NCI-H774 (cell line): Measurements from ENCODE around the gene RNF148.
"Not testable (repeated sequence)": the region's sequence is repeated elsewhere in the genome, so short reads cannot be mapped to it uniquely, and the experiment has no call there.

Source experiments
- DNase-seq: peaks from one replicate; lab custom pipeline; 2025; lab: John Stamatoyannopoulos, UW

RNF148 gene

DNA sequence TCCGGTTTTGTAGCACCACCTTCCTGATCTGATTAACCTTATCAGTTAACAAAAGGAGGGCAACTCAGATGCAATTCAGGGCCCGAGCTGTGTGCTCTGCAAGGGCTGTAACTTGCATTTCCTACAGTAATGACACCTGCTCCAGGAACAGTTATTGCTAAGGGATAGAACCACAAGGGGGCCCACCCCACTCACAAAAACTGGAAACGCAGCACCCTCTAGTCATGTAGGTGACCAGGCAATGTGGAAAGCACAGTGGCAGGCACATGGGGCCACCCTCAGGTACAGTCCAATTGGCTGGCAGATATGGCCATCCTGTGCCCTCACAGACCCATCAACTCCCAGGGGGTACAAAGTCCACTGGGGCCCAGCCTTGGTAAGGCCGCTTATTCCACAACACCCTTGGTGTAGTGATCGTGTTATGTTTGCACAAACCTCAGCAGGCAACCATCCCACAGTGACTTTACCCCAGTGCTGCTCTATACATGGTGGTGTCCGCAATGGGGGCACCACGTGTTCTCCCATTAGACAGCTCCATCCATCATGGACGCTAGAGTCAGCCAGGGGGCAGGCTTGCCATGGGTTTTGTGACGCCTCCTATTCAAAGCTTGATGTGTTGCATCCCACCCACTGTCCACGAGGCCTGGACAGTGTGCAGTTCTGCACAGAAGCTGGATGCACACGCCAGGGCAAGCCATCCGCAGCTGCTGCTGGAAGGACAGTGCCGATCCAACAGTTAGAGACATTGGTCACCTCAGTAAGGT is 13.2 kb downstream of the RNF148 start:
- DNase-seq: no peak

DNA sequence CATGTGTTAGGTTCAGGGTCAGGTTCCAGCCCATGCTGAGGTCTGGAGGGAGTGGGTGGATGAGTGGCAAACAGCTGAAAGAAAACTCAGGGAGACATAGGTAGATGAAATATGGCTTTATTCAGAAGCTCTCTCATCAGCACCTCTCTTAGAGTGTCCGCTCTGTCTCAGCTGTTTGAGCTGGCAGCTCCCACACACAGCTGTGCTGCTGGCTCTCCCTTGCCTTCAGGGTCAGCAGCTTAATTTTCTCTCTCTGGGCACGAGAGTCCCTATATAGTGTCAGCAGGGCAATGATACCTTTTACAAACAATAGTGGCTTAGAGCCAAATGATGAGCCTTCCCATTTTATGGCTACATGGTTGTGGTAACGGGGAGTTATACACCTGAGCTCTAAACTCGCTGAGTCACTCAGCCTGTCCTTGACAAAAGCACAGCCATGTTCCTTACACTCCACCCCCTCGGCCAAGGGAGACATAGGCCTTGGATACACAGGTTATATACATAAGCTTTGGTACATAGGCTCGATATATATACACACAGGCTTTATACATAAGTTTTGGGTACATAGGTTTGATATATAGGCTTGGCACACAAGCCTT is 14.2 kb downstream of the RNF148 start:
- no peak for DNase-seq

DNA sequence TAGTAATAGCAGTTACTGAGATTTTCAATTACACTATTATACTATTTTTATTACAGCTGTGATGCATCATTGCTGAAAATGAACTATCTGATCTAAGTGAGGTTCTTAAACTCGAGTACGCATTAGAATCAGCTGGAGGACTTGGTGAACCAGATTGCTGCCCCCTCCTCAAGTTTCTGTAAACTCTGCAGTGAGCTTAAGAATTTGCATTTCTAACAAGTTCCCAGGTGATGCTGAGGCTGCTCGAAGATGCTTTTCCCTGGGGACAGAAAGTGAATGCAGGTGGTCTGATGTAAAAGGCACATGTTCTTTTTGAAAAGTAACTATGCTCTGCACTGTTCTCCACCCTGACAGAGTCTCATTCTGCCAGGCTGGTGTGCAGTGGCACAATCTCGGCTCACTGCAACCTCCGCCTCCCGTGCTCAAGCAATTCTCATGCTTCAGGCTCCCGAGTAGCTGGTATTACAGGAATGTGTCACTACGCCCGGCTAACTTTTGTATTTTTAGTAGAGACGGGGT is 16.3 kb downstream of the RNF148 start:
- DNase-seq: no peak

DNA sequence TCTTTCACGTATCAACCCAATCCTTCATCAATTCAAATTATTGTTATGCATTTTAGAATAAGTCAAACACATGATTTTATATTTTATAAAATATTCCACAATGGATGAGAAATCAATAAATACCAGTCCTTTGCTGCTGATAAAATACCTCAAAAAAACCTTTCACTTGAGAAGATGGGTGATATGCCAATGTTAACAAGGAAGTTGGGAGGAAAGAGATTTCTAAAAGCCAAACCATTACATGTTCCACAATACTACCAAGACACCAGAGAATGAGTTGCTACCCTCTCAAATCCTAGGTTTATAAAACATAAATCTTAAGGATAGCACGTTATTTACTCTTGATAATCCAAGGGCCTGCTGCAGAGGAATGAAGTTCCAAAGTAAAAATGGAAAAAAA is 18.2 kb downstream of the RNF148 start:
- DNase-seq: no peak

DNA sequence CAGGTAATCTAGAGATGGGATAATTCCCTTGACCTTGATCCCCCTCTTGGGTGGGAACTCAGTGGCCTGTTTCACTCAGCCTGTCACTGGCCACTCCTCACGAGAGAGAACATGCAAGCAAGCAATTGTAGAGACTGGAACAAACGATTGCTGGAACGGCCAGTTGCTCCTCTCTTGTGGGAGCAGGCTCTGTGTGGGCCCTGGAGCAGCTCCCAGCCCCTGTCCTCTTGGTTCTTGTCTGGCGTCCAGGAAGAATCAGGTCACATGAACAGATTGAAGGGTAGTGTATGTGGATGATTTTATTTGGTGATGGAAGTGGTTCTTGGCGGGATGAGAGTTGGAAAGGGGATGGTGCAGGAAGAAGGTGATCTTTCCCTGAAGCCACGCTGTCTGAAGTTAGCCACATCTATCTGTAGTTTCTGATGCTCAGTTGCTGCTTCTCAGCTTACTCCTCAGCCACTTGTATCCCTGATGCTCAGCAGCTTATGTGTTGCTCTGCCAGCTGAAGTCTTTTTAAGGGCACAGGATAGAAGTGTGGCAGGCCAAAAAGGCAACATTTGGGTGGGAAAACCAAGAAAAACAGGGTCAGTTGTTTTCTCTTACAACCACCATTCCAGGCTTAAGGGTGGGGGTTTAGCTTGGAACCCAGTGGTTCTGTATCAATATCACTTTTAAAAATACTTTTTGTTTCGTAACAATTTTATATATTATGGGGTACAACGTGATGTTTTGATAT is 19.7 kb downstream of the RNF148 start:
- no peak for DNase-seq

DNA sequence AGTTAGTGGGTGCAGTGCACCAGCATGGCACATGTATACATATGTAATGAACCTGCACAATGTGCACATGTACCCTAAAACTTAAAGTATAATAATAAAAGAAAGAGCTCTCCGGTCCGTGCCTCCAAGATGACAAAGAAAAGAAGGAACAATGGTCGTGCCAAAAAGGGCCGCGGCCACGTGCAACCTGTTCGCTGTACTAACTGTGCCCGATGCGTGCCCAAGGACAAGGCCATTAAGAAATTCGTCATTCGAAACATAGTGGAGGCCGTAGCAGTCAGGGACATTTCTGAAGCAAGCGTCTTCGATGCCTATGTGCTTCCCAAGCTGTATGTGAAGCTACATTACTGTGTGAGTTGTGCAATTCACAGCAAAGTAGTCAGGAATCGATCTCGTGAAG is 21.5 kb downstream of the RNF148 start:
- not testable (repeated sequence) for DNase-seq

DNA sequence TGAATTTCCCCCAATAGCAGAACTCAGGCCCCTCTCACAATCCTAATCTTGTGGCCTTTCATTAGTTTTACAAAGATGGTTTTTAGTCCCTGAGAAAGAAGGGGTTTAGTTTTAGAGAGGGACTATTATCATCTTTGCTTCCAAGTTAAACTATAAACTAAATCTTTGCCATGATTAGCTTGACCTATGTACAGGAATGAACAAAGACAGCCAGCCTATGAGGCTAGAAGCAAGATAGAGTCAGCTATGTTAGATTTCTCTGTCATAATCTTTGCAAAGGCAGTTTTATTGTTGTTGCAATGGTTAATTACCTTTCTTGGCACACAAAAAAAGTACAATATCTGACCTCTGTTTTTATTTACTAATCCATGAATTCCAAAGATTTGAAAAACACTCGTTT is 22.9 kb downstream of the RNF148 start:
- DNase-seq: no peak

DNA sequence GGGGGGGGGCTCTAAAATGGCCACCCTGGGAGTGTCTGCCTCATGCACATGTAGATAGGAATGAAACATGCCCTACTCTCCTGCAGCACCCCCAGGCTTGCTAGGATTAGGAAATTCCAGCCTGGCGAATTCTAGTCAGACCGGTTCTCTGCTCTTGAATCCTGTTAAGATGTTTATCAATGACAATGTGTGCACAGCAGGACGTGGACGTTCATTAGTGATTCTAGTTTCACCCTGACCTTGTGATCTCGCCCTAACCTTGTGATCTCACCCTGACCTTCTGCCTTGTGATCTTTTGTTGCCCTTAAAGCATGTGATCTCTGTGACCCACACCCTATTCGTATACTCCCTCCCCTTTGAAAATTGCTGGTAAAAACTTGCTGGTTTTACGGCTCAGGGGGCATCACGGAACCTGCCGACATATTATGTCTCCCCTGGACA is 23.4 kb downstream of the RNF148 start:
- peak; percentile 29 for DNase-seq

DNA sequence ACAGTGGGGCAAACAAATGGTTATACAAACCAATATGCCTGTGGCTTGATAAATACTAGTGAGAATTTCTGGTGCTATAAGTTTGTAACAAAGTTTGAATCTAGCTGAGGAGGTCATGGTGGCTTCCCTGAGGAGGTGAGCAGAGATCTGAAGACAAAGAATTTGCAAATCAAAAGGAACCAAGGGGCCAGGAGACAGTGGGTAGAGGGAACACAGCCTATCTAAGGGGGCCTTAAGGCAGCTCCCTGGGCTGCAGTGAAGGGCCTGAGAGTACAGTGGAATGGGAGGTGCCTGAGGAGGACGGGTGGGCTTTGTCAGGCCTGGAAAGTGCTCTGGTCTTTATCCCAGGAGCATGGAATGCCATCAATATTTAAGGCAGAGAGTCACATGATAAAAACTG is 25.6 kb downstream of the RNF148 start:
- DNase-seq: no peak

DNA sequence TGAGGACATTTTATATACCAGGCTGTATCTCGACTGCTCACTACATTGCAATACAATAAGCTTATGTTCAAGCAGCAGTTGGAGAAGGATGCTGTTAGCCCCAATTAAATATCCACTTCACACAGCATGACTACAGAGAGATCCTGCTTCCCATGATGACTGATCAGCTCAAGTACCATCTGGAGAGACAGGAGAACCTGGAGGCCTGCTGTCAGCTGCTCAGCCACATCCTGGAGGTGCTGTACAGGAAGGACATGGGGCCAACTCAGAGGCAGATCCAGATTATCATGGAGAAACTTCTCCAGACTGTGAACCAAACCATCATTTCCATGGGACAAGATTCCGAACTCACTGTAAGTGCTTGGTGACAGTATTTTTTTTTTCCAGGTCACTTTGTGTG is 26.3 kb downstream of the RNF148 start:
- no peak for DNase-seq

DNA sequence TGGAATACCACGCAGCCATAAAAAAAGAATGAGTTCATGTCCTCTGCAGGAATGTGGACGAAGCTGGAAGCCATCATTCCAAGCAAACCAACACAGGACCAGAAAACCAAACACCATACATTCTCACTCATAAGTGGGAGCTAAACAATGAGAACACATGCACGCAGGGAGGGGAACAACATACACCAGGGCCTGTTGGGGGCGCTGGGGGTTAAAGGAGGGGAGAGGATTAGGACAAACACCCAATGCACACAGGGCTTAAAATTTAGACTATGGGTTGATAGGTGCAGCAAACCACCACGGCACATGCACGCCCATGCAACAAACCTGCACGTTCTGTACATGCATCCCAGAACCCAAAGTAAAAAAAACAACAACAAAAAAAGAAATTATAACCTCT is 27.1 kb downstream of the RNF148 start:
- no peak for DNase-seq

DNA sequence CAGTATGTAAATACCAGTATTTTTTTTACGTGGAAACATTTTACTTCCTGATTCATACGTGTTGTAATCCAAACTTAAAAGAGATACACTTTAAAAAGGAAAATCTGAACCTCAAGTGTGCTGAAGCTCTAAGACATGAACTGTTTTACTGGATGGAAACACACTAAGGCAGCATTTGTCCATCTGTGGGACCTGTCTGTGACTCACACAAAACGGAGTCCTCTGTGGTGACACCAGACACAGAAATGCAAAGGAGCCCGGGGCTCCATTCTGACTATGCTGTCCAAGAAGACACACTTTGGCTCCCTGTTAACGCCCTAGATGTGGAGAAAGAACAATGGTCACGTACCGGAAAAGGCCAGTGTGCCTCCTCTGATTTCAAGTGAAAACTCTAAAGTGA is 27.7 kb downstream of the RNF148 start:
- no peak for DNase-seq

DNA sequence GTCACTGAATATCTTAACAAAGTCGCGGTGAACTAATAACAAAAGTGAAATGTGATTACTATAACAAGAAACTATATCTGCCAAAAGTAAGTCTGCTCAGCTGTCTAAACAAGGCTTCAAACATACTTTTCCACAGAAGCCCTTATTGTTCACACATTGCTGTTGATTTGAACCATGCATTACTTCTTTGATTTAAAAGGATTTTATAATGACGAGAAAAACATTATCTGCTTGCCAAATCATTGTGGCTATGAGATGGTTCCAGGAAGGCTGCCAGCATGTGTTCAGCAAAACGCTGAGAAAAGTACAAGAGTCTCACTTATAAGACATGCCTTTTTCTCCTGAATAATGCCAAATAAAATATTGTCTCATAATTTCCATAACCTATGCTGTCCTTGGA is 28.2 kb downstream of the RNF148 start:
- no peak for DNase-seq

DNA sequence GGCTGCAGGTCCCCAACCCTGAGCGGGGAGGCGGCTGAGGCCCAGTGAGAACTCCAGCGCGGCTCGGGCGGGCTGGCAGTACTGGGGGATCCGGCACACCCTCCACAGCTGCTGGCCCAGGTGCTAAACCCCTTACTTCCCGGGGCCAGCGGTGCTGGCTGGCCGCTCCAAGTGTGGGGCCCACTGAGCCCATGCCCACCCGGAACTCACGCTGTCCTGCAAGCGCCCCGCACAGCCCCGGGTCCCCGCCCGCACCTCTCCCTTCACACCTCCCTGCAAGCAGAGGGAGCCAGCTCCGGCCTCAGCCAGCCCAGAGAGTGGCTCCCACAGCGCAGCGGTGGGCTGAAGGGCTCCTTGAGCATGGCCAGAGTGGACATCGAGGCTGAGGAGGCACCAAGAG is 28.8 kb downstream of the RNF148 start:
- DNase-seq: no peak

DNA sequence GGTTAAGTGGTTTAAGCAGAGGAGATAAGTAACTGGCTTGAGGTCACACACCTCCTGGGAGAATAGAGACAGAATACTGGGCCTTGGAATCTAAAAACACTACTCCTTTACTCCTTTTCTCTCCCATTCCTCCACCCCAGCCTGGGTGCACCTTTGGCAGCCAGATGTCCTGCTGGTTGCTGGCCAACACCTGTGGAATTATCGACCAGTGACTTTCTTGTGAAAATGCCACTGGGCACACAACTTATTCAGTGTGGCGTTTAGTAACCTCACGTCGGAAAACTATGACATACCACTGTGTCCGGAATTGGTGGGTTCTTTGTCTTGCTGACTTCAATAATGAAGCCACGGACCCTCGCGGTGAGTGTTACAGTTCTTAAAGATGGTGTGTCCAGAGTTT is 30.2 kb downstream of the RNF148 start:
- DNase-seq: no peak

DNA sequence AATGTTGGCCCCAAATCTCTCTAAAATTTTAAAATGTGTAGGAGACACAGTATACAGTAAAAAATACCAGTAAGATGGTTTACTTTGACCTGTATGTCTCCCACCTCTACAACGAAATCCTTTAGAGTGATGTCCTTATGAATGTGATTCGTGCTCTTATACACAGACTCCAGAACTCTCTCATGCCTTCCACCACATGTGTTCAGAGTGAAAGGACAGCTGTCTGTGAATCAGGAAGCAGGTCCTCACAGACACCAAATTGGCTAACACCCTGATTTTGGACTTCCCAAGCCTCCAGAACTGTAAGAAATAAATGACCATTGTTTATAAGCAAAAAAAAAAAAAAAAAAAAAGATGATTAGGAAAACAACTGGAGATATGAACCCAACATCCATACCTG is 39.0 kb downstream of the RNF148 start:
- no peak for DNase-seq

DNA sequence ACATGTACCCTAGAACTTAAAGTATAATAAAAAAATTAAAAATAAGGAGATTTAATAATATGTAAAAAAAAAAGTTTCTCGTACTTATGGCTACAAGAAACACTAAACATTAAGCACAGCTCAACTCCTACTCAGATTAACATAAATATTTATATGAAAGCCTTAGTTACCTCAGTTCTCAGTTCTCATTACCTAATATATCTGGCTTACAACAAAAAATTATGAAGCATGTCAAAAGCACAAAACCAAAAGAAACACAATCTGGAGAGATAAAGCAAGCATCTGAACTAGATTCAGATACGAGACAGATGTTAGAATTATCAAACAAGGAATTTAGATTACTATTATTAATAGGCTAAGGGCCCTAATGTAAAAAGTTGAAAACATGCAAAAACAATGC is 43.9 kb downstream of the RNF148 start:
- DNase-seq: no peak

DNA sequence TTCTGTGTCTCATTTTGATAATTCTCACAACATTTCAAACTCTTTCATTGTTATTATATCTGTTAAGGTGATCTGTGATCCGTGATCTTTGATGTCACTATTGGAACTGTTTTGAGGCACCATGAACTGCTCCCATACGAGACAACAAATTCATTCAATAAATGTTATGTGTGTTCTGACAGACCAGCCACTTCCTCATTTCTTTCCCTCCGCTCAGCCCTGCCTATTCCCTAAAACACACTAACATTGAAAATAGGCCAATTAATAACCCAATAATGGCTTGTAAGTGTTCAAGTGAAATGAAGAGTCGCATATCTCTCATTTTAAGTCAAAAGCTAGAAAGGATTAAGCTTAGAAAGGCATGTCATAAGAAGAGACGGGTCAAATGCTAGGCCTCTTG is 49.0 kb downstream of the RNF148 start:
- DNase-seq: no peak

DNA sequence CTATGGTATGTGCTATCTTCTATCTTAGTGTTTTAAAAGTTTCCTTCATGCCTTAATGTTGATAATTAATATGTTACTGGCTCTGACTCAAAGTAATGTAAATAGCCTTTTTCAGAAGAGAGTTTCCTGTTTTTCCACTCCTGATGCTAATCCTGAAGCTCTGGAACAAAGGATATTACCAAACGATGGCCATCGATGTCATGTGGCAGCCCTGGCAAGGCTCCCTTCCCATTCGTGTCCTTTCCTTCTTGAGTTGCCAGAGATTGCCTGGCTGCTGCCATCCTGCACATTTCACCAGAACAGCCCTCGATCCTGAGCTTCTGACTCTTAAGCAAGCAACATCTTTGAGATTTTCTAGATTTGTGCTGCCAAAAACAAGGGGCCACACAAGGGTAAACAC is 49.8 kb downstream of the RNF148 start:
- no peak for DNase-seq
